ENCODE data around the gene LNX1.

LNX1 gene

DNA sequence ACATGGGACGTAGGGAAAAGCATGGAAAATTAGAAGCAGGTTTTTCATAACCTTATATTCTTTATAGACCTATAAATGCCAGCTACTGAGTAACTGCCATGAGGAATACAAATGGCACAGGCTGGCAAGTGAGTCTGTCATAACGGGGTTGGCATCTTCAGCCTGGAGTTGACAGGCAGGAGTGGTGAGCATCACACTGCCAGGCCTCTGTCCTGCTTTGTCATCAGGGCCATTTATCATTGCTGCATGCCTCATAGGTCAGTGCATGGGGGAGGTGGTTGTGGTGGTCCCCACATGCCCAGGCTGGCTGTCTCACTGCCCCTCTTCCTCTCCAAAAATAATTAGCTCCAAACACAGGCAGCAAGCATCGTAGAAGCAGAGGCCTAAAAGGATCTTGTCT, 72.5 kb downstream of the LNX1 start:
- peak overlapping the region; percentile 56 for H2AK5ac ChIP-seq (ENCODE audit: low read length)
- H4K5ac ChIP-seq (ENCODE audit: low read length), result no peak overlapping the region
- no peak overlapping the region for H3K9ac ChIP-seq (ENCODE audit: low read length)
- H3K27ac ChIP-seq (ENCODE audit: low read depth, low read length), result no peak overlapping the region
- H2BK5ac ChIP-seq (ENCODE audit: low read length), result no peak overlapping the region
- H3K4ac ChIP-seq (ENCODE audit: low read depth, low read length), result no peak overlapping the region
- H3K79me2 ChIP-seq (ENCODE audit: control insufficient read depth, insufficient read depth, low read length), result no peaks in the 10 kb centered on the region
- H3K23ac ChIP-seq (ENCODE audit: low read length), result no peak overlapping the region
- no peak for DNase-seq
- no peak overlapping the region for H4K8ac ChIP-seq (ENCODE audit: low read depth, low read length)
- no peaks in the 10 kb centered on the region for H3K36me3 ChIP-seq (ENCODE audit: control insufficient read depth, insufficient read depth, low read length)
- H3K18ac ChIP-seq (ENCODE audit: low read length), result no peak overlapping the region
- H3K4me2 ChIP-seq (ENCODE audit: low read length), result no peak overlapping the region
- no peaks in the 10 kb centered on the region for H3K79me1 ChIP-seq (ENCODE audit: low read length)
- no peak overlapping the region for H2BK120ac ChIP-seq (ENCODE audit: low read depth, low read length)
- H3K4me1 ChIP-seq (ENCODE audit: control insufficient read depth, low read depth, low read length), result peaks cover 8% of the 10 kb centered on the region
- H3K56ac ChIP-seq (ENCODE audit: low read length), result no peak overlapping the region
- H3K4me3 ChIP-seq (ENCODE audit: low read length), result no peak overlapping the region
- no peaks in the 10 kb centered on the region for H3K27me3 ChIP-seq (ENCODE audit: insufficient read depth, low read length, poor library complexity)
- no peak overlapping the region for H2BK15ac ChIP-seq (replicated peaks; ENCODE audit: low read depth)
- no CpG with 5 or more reads among the region's 3 CpGs for WGBS (ENCODE audit: extremely low coverage, insufficient coverage, low lambda C conversion rate)

GRCh38 chr4:53515076-53515475, 76.2 kb downstream of the LNX1 start:
- Histone ChIP-seq H3K36me3 (ENCODE audit: control insufficient read depth, insufficient read depth, low read length) (no peaks in the 10 kb centered on the region), H3K4me3 (ENCODE audit: low read length) (no peak overlapping the region), H3K4me2 (ENCODE audit: low read length) (no peak overlapping the region), H4K8ac (ENCODE audit: low read depth, low read length) (no peak overlapping the region), H3K23ac (ENCODE audit: low read length) (no peak overlapping the region), H3K4me1 (ENCODE audit: control insufficient read depth, low read depth, low read length) (peaks cover 2% of the 10 kb centered on the region), H3K9ac (ENCODE audit: low read length) (no peak overlapping the region), H3K79me1 (ENCODE audit: low read length) (no peaks in the 10 kb centered on the region), H2BK5ac (ENCODE audit: low read length) (no peak overlapping the region), H4K5ac (ENCODE audit: low read length) (no peak overlapping the region), H2AK5ac (ENCODE audit: low read length) (no peak overlapping the region), H2BK15ac (replicated peaks; ENCODE audit: low read depth) (no peak overlapping the region), H3K27ac (ENCODE audit: low read depth, low read length) (no peak overlapping the region), H2BK120ac (ENCODE audit: low read depth, low read length) (no peak overlapping the region), H3K4ac (ENCODE audit: low read depth, low read length) (no peak overlapping the region), H3K56ac (ENCODE audit: low read length) (no peak overlapping the region), H3K27me3 (ENCODE audit: insufficient read depth, low read length, poor library complexity) (no peaks in the 10 kb centered on the region), H3K18ac (ENCODE audit: low read length) (no peak overlapping the region), H3K79me2 (ENCODE audit: control insufficient read depth, insufficient read depth, low read length) (no peaks in the 10 kb centered on the region)
- DNase-seq, result no peak
- WGBS (ENCODE audit: extremely low coverage, insufficient coverage, low lambda C conversion rate), result no CpG with 5 or more reads among the region's 4 CpGs

- Histone ChIP-seq H3K79me2 (ENCODE audit: control insufficient read depth, insufficient read depth, low read length) (no peaks in the 10 kb centered on the region), H3K27ac (ENCODE audit: low read depth, low read length) (no peak overlapping the region), H3K18ac (ENCODE audit: low read length) (no peak overlapping the region), H3K79me1 (ENCODE audit: low read length) (no peaks in the 10 kb centered on the region), H2AK5ac (ENCODE audit: low read length) (no peak overlapping the region), H3K4me1 (ENCODE audit: control insufficient read depth, low read depth, low read length) (no peaks in the 10 kb centered on the region), H2BK5ac (ENCODE audit: low read length) (no peak overlapping the region), H3K4me3 (ENCODE audit: low read length) (no peak overlapping the region), H3K4me2 (ENCODE audit: low read length) (no peak overlapping the region), H2BK120ac (ENCODE audit: low read depth, low read length) (no peak overlapping the region), H3K36me3 (ENCODE audit: control insufficient read depth, insufficient read depth, low read length) (no peaks in the 10 kb centered on the region), H4K8ac (ENCODE audit: low read depth, low read length) (no peak overlapping the region), H3K9ac (ENCODE audit: low read length) (no peak overlapping the region), H3K27me3 (ENCODE audit: insufficient read depth, low read length, poor library complexity) (no peaks in the 10 kb centered on the region), H2BK15ac (replicated peaks; ENCODE audit: low read depth) (no peak overlapping the region), H3K56ac (ENCODE audit: low read length) (no peak overlapping the region), H4K5ac (ENCODE audit: low read length) (no peak overlapping the region), H3K23ac (ENCODE audit: low read length) (no peak overlapping the region), H3K4ac (ENCODE audit: low read depth, low read length) (no peak overlapping the region)
- WGBS (ENCODE audit: extremely low coverage, insufficient coverage, low lambda C conversion rate), result no CpG with 5 or more reads among the region's 1 CpG
- no peak for DNase-seq
Measured at GRCh38 chr4:53514509-53514908, 76.8 kb downstream of the LNX1 start.

DNA sequence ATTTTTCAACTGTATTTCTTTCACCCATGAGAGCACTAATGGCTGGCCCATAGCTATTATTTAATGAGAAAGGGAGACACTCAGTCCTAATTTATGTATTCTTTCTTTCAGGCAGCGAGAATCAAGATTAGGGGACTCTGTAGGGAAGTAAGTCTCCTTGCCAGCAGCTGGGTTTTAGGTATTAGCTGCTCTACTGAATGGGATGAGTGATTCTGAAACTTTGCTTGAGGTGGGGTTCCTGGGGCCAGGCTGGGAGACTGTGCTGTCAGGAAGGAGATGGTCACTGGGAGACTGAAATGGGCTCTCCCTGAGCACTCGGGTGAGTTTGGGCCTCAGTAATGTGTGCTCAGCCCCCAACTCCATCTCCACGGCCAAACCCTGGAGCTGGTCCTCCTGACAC, 78.7 kb downstream of the LNX1 start:
- WGBS (ENCODE audit: extremely low coverage, insufficient coverage, low lambda C conversion rate), result no CpG with 5 or more reads among the region's 3 CpGs
- H3K79me1 ChIP-seq (ENCODE audit: low read length), result no peaks in the 10 kb centered on the region
- no peaks in the 10 kb centered on the region for H3K79me2 ChIP-seq (ENCODE audit: control insufficient read depth, insufficient read depth, low read length)
- no peak overlapping the region for H3K4me3 ChIP-seq (ENCODE audit: low read length)
- H3K27me3 ChIP-seq (ENCODE audit: insufficient read depth, low read length, poor library complexity), result no peaks in the 10 kb centered on the region
- H3K4me2 ChIP-seq (ENCODE audit: low read length), result no peak overlapping the region
- no peak overlapping the region for H3K27ac ChIP-seq (ENCODE audit: low read depth, low read length)
- H4K5ac ChIP-seq (ENCODE audit: low read length), result no peak overlapping the region
- H2BK5ac ChIP-seq (ENCODE audit: low read length), result no peak overlapping the region
- no peak for DNase-seq
- no peak overlapping the region for H2BK120ac ChIP-seq (ENCODE audit: low read depth, low read length)
- no peak overlapping the region for H3K18ac ChIP-seq (ENCODE audit: low read length)
- no peak overlapping the region for H2AK5ac ChIP-seq (ENCODE audit: low read length)
- H3K9ac ChIP-seq (ENCODE audit: low read length), result no peak overlapping the region
- H3K56ac ChIP-seq (ENCODE audit: low read length), result no peak overlapping the region
- no peak overlapping the region for H4K8ac ChIP-seq (ENCODE audit: low read depth, low read length)
- no peaks in the 10 kb centered on the region for H3K4me1 ChIP-seq (ENCODE audit: control insufficient read depth, low read depth, low read length)
- H3K23ac ChIP-seq (ENCODE audit: low read length), result no peak overlapping the region
- H3K4ac ChIP-seq (ENCODE audit: low read depth, low read length), result no peak overlapping the region
- H3K36me3 ChIP-seq (ENCODE audit: control insufficient read depth, insufficient read depth, low read length), result no peaks in the 10 kb centered on the region
- no peak overlapping the region for H2BK15ac ChIP-seq (replicated peaks; ENCODE audit: low read depth)

GRCh38 chr4:53511014-53511413, 80.3 kb downstream of the LNX1 start:
- Histone ChIP-seq H3K4me3 (ENCODE audit: low read length) (no peak overlapping the region), H2AK5ac (ENCODE audit: low read length) (no peak overlapping the region), H3K36me3 (ENCODE audit: control insufficient read depth, insufficient read depth, low read length) (no peaks in the 10 kb centered on the region), H3K79me2 (ENCODE audit: control insufficient read depth, insufficient read depth, low read length) (no peaks in the 10 kb centered on the region), H3K23ac (ENCODE audit: low read length) (no peak overlapping the region), H4K8ac (ENCODE audit: low read depth, low read length) (no peak overlapping the region), H2BK5ac (ENCODE audit: low read length) (no peak overlapping the region), H4K5ac (ENCODE audit: low read length) (no peak overlapping the region), H3K4me2 (ENCODE audit: low read length) (no peak overlapping the region), H2BK15ac (replicated peaks; ENCODE audit: low read depth) (no peak overlapping the region), H3K27ac (ENCODE audit: low read depth, low read length) (no peak overlapping the region), H3K4me1 (ENCODE audit: control insufficient read depth, low read depth, low read length) (no peaks in the 10 kb centered on the region), H3K9ac (ENCODE audit: low read length) (no peak overlapping the region), H3K4ac (ENCODE audit: low read depth, low read length) (no peak overlapping the region), H3K27me3 (ENCODE audit: insufficient read depth, low read length, poor library complexity) (no peaks in the 10 kb centered on the region), H3K79me1 (ENCODE audit: low read length) (no peaks in the 10 kb centered on the region), H3K56ac (ENCODE audit: low read length) (no peak overlapping the region), H2BK120ac (ENCODE audit: low read depth, low read length) (no peak overlapping the region), H3K18ac (ENCODE audit: low read length) (no peak overlapping the region)
- no CpG with 5 or more reads among the region's 3 CpGs for WGBS (ENCODE audit: extremely low coverage, insufficient coverage, low lambda C conversion rate)
- DNase-seq, result no peak

GRCh38 chr4:53510321-53510720, 81.0 kb downstream of the LNX1 start:
- Histone ChIP-seq H3K4me2 (ENCODE audit: low read length) (no peak overlapping the region), H3K18ac (ENCODE audit: low read length) (no peak overlapping the region), H3K27ac (ENCODE audit: low read depth, low read length) (no peak overlapping the region), H3K4me1 (ENCODE audit: control insufficient read depth, low read depth, low read length) (no peaks in the 10 kb centered on the region), H2AK5ac (ENCODE audit: low read length) (no peak overlapping the region), H2BK5ac (ENCODE audit: low read length) (no peak overlapping the region), H3K79me2 (ENCODE audit: control insufficient read depth, insufficient read depth, low read length) (no peaks in the 10 kb centered on the region), H3K23ac (ENCODE audit: low read length) (no peak overlapping the region), H2BK15ac (replicated peaks; ENCODE audit: low read depth) (no peak overlapping the region), H4K8ac (ENCODE audit: low read depth, low read length) (no peak overlapping the region), H2BK120ac (ENCODE audit: low read depth, low read length) (no peak overlapping the region), H3K4ac (ENCODE audit: low read depth, low read length) (no peak overlapping the region), H4K5ac (ENCODE audit: low read length) (no peak overlapping the region), H3K79me1 (ENCODE audit: low read length) (no peaks in the 10 kb centered on the region), H3K27me3 (ENCODE audit: insufficient read depth, low read length, poor library complexity) (no peaks in the 10 kb centered on the region), H3K4me3 (ENCODE audit: low read length) (no peak overlapping the region), H3K56ac (ENCODE audit: low read length) (no peak overlapping the region), H3K9ac (ENCODE audit: low read length) (no peak overlapping the region), H3K36me3 (ENCODE audit: control insufficient read depth, insufficient read depth, low read length) (no peaks in the 10 kb centered on the region)
- DNase-seq, result no peak
- no CpG with 5 or more reads among the region's 5 CpGs for whole genome bisulfite sequencing (ENCODE audit: extremely low coverage, insufficient coverage, low lambda C conversion rate)
